ENCODE results near the gene CPD.
A peak's percentile ranks its signal among the peaks of the same experiment; 100 is the strongest.

CPD gene

DNA sequence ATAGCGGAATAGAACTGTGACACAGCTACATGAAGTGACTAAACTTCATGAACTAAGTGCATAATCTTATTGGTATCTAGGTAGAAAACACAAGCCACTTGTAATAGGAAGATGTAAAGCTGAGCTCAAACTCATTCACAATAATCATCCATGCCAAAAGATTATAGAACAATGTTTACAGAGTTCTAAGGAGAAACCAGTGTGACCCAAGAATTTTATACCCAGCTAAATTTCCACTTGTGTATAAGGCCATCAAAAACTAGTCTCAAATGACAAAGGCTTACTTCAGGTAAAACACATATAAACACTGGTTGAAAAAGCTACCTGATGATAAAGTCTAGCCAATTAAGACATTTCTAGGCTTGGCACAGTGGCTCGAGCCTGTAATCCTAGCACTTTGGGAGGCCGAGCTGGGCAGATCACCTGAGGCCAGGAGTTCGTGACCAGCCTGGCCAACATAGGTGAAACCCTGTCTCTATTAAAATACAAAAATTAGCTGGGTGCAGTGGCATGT, 16.9 kb upstream of the CPD start:
- H3K27ac ChIP-seq (ENCODE audit: low read depth, low read length) = no peak overlapping the region
- H3K4me3 ChIP-seq (ENCODE audit: low read depth, low read length) = no peak overlapping the region
- no peaks in the 10 kb centered on the region for H3K4me1 ChIP-seq (ENCODE audit: control insufficient read depth in 1 of 2, insufficient read depth in 2 of 2, low read length in 2 of 2)
- H3K4ac ChIP-seq (ENCODE audit: low read depth, low read length) = no peak overlapping the region
- no peaks in the 10 kb centered on the region for H3K79me1 ChIP-seq (ENCODE audit: low read length)
- no peak overlapping the region for H3K14ac ChIP-seq (ENCODE audit: low read length)
- no peak overlapping the region for H2BK120ac ChIP-seq (ENCODE audit: insufficient read depth, low read length, poor library complexity)
- no peak overlapping the region for H3K9ac ChIP-seq (ENCODE audit: low read length)
- no CpG with 5 or more reads among the region's 4 CpGs for WGBS (ENCODE audit: extremely low coverage, insufficient coverage, insufficient read length)
- H3K27me3 ChIP-seq (ENCODE audit: insufficient read depth, low read length) = no peaks in the 10 kb centered on the region
- no peak overlapping the region for H2BK5ac ChIP-seq (ENCODE audit: low read depth, low read length, poor library complexity)
- no peak overlapping the region for H3K4me2 ChIP-seq (ENCODE audit: low read length)
- DNase-seq = no peak
- H3K18ac ChIP-seq (ENCODE audit: low read length) = no peak overlapping the region
- H4K91ac ChIP-seq (ENCODE audit: low read depth, low read length) = no peak overlapping the region
- H4K12ac ChIP-seq (ENCODE audit: low read depth, low read length) = no peak overlapping the region
- no peak overlapping the region for H2AFZ ChIP-seq (ENCODE audit: insufficient read depth, low read length, poor library complexity)
- no peaks in the 10 kb centered on the region for H3K79me2 ChIP-seq (ENCODE audit: control insufficient read depth, insufficient read depth, low read length, poor library complexity)
- no peak overlapping the region for H4K8ac ChIP-seq (ENCODE audit: low read depth, low read length)
- no peak overlapping the region for H2AK5ac ChIP-seq (ENCODE audit: low read length)
- H2BK12ac ChIP-seq (ENCODE audit: low read length) = no peak overlapping the region
- peaks cover 5% of the 10 kb centered on the region for H3K9me3 ChIP-seq (ENCODE audit: insufficient read depth, low read depth, low read length)
- no peaks in the 10 kb centered on the region for H3K36me3 ChIP-seq (ENCODE audit: control insufficient read depth in 1 of 2, insufficient read depth in 2 of 2, low read length in 2 of 2)
- H3K23ac ChIP-seq (ENCODE audit: low read length) = no peak overlapping the region

DNA sequence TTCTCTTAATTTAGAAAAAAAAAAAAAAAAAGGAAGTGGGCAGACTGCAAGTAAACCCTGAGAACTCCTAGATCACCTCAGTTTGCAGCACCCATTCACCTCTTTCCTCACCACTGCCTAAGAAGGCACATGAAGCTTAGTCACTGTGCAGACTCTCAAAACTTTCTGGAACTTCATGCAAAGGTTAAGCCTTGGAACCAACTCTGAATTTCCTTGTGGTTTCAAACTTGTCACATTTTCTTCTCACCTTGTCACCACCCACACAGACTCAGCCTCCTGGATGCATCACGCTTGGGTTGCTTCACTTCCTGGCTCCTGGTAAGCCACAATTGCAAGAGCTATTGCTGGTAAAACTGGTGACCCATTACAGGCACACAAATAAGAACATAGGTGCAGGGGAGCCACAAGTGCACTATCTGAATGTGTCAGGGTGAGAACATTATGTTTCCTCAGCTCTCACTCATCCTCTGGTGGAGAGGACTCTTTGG, 15.0 kb upstream of the CPD start:
- Histone ChIP-seq H3K27me3 (ENCODE audit: insufficient read depth, low read length) (no peaks in the 10 kb centered on the region), H2BK5ac (ENCODE audit: low read depth, low read length, poor library complexity) (no peak overlapping the region), H3K4me3 (ENCODE audit: low read depth, low read length) (no peak overlapping the region), H3K27ac (ENCODE audit: low read depth, low read length) (no peak overlapping the region), H3K4me2 (ENCODE audit: low read length) (no peak overlapping the region), H2BK12ac (ENCODE audit: low read length) (no peak overlapping the region), H3K79me2 (ENCODE audit: control insufficient read depth, insufficient read depth, low read length, poor library complexity) (no peaks in the 10 kb centered on the region), H3K18ac (ENCODE audit: low read length) (no peak overlapping the region), H4K12ac (ENCODE audit: low read depth, low read length) (no peak overlapping the region), H2BK120ac (ENCODE audit: insufficient read depth, low read length, poor library complexity) (no peak overlapping the region), H4K8ac (ENCODE audit: low read depth, low read length) (no peak overlapping the region), H3K4ac (ENCODE audit: low read depth, low read length) (no peak overlapping the region), H4K91ac (ENCODE audit: low read depth, low read length) (no peak overlapping the region), H3K9me3 (ENCODE audit: insufficient read depth, low read depth, low read length) (peaks cover 5% of the 10 kb centered on the region), H3K4me1 (ENCODE audit: control insufficient read depth in 1 of 2, insufficient read depth in 2 of 2, low read length in 2 of 2) (no peaks in the 10 kb centered on the region), H3K14ac (ENCODE audit: low read length) (no peak overlapping the region), H3K9ac (ENCODE audit: low read length) (no peak overlapping the region), H3K36me3 (ENCODE audit: control insufficient read depth in 1 of 2, insufficient read depth in 2 of 2, low read length in 2 of 2) (no peaks in the 10 kb centered on the region), H2AK5ac (ENCODE audit: low read length) (no peak overlapping the region), H2AFZ (ENCODE audit: insufficient read depth, low read length, poor library complexity) (no peak overlapping the region), H3K79me1 (ENCODE audit: low read length) (no peaks in the 10 kb centered on the region), H3K23ac (ENCODE audit: low read length) (no peak overlapping the region)
- DNase-seq = peak; percentile 48 to 57
- no CpG with 5 or more reads among the region's 1 CpG for WGBS (ENCODE audit: extremely low coverage, insufficient coverage, insufficient read length)

GRCh38 chr17:30366536-30366935, 12.2 kb upstream of the CPD start:
- WGBS (ENCODE audit: extremely low coverage, insufficient coverage, insufficient read length) = no CpG with 5 or more reads among the region's 3 CpGs
- H3K27ac ChIP-seq (ENCODE audit: low read depth, low read length) = no peak overlapping the region
- no peak overlapping the region for H3K9ac ChIP-seq (ENCODE audit: low read length)
- H3K79me1 ChIP-seq (ENCODE audit: low read length) = no peaks in the 10 kb centered on the region
- no peak overlapping the region for H4K8ac ChIP-seq (ENCODE audit: low read depth, low read length)
- H2AK5ac ChIP-seq (ENCODE audit: low read length) = no peak overlapping the region
- H3K27me3 ChIP-seq (ENCODE audit: insufficient read depth, low read length) = no peaks in the 10 kb centered on the region
- no peak overlapping the region for H3K4me2 ChIP-seq (ENCODE audit: low read length)
- no peak overlapping the region for H3K23ac ChIP-seq (ENCODE audit: low read length)
- no peak for DNase-seq
- no peak overlapping the region for H2BK12ac ChIP-seq (ENCODE audit: low read length)
- H3K18ac ChIP-seq (ENCODE audit: low read length) = no peak overlapping the region
- no peak overlapping the region for H2AFZ ChIP-seq (ENCODE audit: insufficient read depth, low read length, poor library complexity)
- H4K12ac ChIP-seq (ENCODE audit: low read depth, low read length) = no peak overlapping the region
- H3K4ac ChIP-seq (ENCODE audit: low read depth, low read length) = no peak overlapping the region
- H3K36me3 ChIP-seq (ENCODE audit: control insufficient read depth in 1 of 2, insufficient read depth in 2 of 2, low read length in 2 of 2) = no peaks in the 10 kb centered on the region
- H3K79me2 ChIP-seq (ENCODE audit: control insufficient read depth, insufficient read depth, low read length, poor library complexity) = no peaks in the 10 kb centered on the region
- H3K4me1 ChIP-seq (ENCODE audit: control insufficient read depth in 1 of 2, insufficient read depth in 2 of 2, low read length in 2 of 2) = no peaks in the 10 kb centered on the region
- H3K9me3 ChIP-seq (ENCODE audit: insufficient read depth, low read depth, low read length) = peaks cover 5% of the 10 kb centered on the region
- H4K91ac ChIP-seq (ENCODE audit: low read depth, low read length) = no peak overlapping the region
- no peak overlapping the region for H3K14ac ChIP-seq (ENCODE audit: low read length)
- no peak overlapping the region for H2BK120ac ChIP-seq (ENCODE audit: insufficient read depth, low read length, poor library complexity)
- H2BK5ac ChIP-seq (ENCODE audit: low read depth, low read length, poor library complexity) = no peak overlapping the region
- H3K4me3 ChIP-seq (ENCODE audit: low read depth, low read length) = no peak overlapping the region

- no peaks in the 10 kb centered on the region for H3K79me2 ChIP-seq (ENCODE audit: control insufficient read depth, insufficient read depth, low read length, poor library complexity)
- H3K27me3 ChIP-seq (ENCODE audit: insufficient read depth, low read length) = no peaks in the 10 kb centered on the region
- WGBS (ENCODE audit: extremely low coverage, insufficient coverage, insufficient read length) = no CpG with 5 or more reads among the region's 13 CpGs
- H3K4ac ChIP-seq (ENCODE audit: low read depth, low read length) = no peak overlapping the region
- H2AK5ac ChIP-seq (ENCODE audit: low read length) = no peak overlapping the region
- no peak overlapping the region for H3K4me2 ChIP-seq (ENCODE audit: low read length)
- H2BK5ac ChIP-seq (ENCODE audit: low read depth, low read length, poor library complexity) = no peak overlapping the region
- H2AFZ ChIP-seq (ENCODE audit: insufficient read depth, low read length, poor library complexity) = no peak overlapping the region
- H3K14ac ChIP-seq (ENCODE audit: low read length) = no peak overlapping the region
- no peak overlapping the region for H3K18ac ChIP-seq (ENCODE audit: low read length)
- no peak overlapping the region for H4K91ac ChIP-seq (ENCODE audit: low read depth, low read length)
- H3K4me3 ChIP-seq (ENCODE audit: low read depth, low read length) = no peak overlapping the region
- no peak overlapping the region for H3K27ac ChIP-seq (ENCODE audit: low read depth, low read length)
- no peaks in the 10 kb centered on the region for H3K79me1 ChIP-seq (ENCODE audit: low read length)
- no peak overlapping the region for H3K23ac ChIP-seq (ENCODE audit: low read length)
- no peak overlapping the region for H2BK12ac ChIP-seq (ENCODE audit: low read length)
- no peak overlapping the region for H3K9ac ChIP-seq (ENCODE audit: low read length)
- DNase-seq = no peak
- no peaks in the 10 kb centered on the region for H3K36me3 ChIP-seq (ENCODE audit: control insufficient read depth in 1 of 2, insufficient read depth in 2 of 2, low read length in 2 of 2)
- H4K12ac ChIP-seq (ENCODE audit: low read depth, low read length) = no peak overlapping the region
- H4K8ac ChIP-seq (ENCODE audit: low read depth, low read length) = no peak overlapping the region
- no peak overlapping the region for H2BK120ac ChIP-seq (ENCODE audit: insufficient read depth, low read length, poor library complexity)
- H3K4me1 ChIP-seq (ENCODE audit: control insufficient read depth in 1 of 2, insufficient read depth in 2 of 2, low read length in 2 of 2) = no peaks in the 10 kb centered on the region
- H3K9me3 ChIP-seq (ENCODE audit: insufficient read depth, low read depth, low read length) = no peaks in the 10 kb centered on the region
Observed at GRCh38 chr17:30368912-30369720, 9.6 kb upstream of the CPD start.
